IPS DF 19.7 (cell line): ENCODE measurements around the gene ADAMTS9.

Experiments
- DNase-seq: peaks from one replicate; pipeline ENCODE4 v3.0.0-alpha.2; 2013; ENCODE audit warnings: low read depth, low spot score

The ADAMTS9 gene

DNA sequence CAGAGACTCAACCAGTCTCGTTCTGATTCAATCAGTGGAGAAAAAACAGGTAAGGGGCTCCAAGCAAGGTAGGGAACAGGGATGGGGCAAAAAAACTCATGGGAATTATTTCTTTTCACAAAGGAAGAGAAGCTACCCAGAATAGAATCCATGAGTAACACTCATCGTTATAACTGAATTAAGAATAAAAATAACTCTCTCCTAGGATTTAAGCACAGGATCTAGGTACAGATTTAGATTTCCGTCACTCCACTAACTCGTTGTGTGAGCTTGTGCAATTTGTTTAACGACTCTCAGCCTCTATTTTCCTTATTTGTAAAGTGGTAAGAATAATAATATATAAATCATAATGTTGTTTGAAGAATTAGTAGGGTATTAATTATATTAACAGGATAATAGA lies 68.6 kb downstream of the ADAMTS9 start:
- DNase-seq: no peak

GRCh38 chr3:64617610-64618009 lies 70.2 kb downstream of the ADAMTS9 start:
- no peak for DNase-seq

DNA sequence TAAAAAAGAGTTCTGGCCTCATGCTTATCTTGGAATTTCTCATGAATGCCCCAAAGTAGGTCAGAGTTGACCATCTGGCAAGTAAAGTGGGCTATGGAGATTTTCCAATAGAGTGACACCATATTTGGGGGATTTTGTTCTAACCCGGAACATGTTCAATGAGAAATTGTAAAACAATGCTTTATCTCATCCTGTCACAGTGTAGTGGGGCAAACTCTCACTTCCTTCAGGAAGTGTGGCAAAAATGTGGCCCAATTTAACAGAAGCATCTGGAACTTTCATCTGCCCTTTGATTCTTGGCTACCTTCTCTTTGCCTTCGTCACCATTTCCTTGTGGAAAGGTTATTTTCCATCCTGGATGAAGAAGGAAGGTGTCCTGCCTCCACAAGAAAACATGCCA lies 70.8 kb downstream of the ADAMTS9 start:
- no peak for DNase-seq

DNA sequence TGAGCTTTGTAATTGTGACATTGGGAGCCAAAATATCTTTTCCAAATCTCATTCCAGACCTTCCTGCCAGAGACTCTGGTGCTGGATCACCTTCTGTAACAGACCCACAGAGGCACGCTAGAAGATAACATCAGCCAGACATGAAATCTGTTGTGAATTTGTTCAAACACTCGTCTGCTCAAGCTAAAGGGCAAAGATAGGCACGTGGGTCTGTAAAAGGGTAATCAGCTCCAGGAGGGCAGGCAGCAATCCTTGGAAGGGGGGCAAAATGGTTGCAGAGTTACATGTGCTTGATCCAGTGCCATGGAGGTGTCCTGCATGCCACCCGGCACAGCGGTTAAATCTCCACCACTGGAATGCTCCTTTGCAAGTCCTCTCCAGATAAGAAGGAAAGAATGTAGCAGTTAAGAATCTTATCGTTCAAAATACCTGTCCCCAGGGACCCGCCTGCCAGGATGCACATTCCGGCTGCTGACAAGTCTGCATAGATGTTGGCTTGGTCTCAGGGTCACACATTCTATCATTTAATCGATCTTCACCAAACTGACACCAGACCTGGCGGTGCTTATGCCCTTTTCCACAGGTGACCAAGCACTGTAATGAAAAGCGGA lies 74.8 kb downstream of the ADAMTS9 start:
- DNase-seq: no peak

DNA sequence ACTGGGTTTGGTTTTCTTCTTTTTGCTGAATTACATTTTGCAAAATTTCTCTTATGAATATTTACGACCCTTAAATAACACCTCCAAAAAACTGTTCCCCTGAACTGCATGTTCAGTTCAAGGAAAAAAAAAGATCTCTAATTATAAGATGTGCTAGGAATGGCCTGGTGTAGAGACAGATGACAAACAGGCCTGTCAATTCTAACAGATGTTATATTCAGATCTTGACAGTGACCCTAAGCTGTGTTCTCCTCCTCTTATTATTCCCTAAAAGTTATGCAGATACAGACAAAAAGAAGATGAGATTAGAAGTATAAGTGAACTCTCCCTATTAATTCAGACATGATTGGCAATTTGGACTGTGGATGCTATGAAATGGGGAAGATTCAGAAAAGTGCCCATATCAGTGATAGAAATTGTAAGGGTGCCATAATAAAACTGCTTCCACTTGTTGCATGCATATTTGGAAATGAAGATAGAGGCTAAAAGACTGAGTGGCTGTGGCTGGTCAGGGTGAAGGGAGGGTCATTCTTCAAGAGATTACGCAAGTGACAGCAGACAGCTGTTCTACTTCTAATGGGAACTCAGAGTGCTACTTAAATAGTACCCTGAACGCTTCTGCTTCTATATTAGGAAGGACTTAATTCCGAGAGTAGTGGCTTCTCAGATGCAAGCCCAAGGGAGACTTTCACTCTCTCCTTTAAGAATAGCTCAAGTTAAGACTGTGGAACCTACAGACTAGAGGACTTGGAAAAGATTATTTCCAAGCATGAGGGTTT lies 75.5 kb downstream of the ADAMTS9 start:
- DNase-seq: no peak

- no peak for DNase-seq
These were observed 79.1 kb downstream of the ADAMTS9 start for GRCh38 chr3:64608741-64609140.

GRCh38 chr3:64607032-64607551 lies 80.7 kb downstream of the ADAMTS9 start:
- no peak for DNase-seq

DNA sequence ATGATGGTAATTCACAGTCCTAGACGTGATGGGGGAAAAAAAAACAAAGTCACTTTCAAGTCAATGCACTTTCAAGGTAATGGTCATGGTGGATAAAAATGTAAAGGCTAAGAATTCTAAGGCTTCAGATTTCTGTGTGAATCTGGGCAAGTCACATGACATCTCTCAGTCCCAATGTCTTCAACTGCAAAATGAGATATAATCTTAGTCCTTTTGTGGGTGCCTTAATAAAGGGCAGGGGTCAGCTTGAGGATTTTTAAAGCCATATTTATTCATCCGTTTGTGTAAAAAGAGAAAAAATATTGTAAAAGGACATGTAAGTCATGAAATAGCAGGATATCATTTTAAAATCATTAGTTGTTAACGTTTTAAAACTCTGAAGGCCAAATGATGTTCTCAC lies 83.5 kb downstream of the ADAMTS9 start:
- DNase-seq: no peak

GRCh38 chr3:64601824-64602223 lies 86.0 kb downstream of the ADAMTS9 start:
- no peak for DNase-seq

GRCh38 chr3:64600246-64600950 lies 87.4 kb downstream of the ADAMTS9 start:
- no peak for DNase-seq

GRCh38 chr3:64599651-64600050 lies 88.1 kb downstream of the ADAMTS9 start:
- DNase-seq: no peak

GRCh38 chr3:64595253-64595694 lies 92.5 kb downstream of the ADAMTS9 start:
- DNase-seq: no peak

DNA sequence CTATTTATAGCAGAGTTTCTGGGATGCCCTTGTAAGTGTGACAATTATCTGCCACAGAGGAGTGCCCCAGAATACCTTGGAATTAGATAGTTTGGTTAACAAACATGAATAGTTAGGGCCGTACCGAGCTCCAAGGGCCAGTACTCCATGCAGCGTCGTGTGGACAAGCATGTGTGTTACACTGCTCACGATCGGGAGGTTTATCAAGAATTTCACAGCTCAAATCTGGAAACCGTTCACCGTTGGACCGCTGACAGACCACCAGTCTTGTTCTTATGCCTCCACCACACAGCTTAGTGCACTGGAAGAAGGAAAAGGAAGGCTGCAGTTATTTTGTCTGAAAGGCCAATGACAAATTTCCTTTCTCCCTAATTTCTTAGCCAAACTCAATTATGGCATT lies 93.7 kb downstream of the ADAMTS9 start:
- DNase-seq: no peak

- DNase-seq: no peak
These were observed 94.5 kb downstream of the ADAMTS9 start for GRCh38 chr3:64593350-64593749.

GRCh38 chr3:64591615-64592014 lies 96.2 kb downstream of the ADAMTS9 start:
- DNase-seq: no peak

DNA sequence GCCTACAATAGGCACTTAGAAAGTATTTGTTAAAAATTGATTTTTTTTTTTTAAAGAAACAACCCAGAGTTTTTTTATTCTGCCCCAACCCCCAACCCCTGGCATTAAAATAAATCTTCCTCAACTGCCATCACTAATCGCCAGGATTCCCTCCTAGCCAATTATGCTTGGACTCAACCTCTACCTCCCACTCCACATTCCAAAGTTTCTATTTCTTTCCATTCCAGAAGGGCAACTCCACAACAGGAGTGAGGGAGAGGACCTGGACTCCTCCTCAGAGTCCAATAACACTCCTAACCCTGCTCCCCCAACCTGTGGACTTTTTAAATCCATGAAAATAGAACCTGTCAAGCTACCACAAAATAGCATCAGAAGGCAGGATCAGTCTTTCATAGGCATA lies 99.4 kb downstream of the ADAMTS9 start:
- DNase-seq: no peak

- DNase-seq: no peak
These were observed 100.8 kb downstream of the ADAMTS9 start for GRCh38 chr3:64586952-64587351.

- no peak for DNase-seq
These were observed 103.6 kb downstream of the ADAMTS9 start for GRCh38 chr3:64584179-64584578.

- no peak for DNase-seq
These were observed 109.0 kb downstream of the ADAMTS9 start for GRCh38 chr3:64578797-64579196.

DNA sequence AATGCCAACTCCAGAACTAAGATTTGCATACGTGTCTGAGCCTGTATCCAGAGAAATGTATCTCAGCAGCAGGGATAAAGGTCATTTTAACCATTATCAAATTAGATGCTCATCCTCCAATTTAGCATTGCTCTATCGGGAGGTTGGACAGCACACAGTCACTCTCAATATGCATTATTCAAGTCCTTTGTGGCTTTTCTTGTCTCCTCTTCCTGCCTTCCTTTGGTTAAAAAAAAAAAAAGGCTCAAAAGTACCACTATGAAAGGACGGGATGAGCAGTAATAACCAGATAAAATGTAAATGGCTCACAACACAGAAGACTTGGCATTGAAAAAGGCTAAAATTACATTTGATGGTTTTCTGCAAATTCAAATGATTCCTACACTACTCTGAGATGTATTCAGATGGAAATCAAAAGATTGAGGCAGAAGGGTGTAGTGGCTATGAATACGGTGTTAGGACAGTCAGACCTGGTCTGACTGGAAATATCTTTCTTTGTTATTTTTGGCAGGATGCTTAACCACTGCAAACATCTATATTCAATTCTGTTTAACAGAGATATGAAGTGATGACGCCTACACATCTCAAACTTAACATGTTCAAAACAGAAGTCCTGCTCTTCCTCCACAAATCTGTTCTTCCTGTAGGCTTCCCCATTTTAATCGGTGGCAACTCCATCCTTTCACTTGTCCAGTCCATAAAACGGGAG lies 109.6 kb downstream of the ADAMTS9 start:
- DNase-seq: no peak

DNA sequence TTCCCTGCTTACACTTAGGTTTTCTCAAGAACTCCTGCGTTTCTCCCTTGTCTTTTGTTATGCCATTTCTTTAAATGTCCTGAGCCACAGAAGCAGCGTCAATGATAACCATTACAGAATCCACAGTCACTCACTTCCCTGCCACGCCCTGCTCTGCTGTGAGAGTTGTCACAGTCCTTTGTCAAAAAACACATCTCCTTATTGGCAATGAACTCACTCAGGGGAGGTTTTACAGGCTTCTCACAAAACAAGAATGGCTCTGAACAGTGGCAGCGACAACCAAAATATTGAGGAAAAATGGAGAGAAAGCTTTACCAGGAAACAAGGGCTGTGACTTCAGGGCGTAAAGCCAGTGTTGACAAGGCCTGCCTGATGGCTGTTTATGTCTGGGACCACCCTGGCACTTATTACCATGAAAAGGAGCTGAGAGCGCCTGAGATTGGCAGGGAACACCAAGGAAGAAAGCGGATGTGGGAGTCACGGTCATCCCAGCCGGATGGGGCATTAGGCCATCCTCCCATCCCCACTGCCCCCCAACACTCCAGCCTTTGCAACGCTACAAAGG lies 111.5 kb downstream of the ADAMTS9 start:
- DNase-seq: no peak
